ENCODE results near the gene SLCO3A1.

DNA sequence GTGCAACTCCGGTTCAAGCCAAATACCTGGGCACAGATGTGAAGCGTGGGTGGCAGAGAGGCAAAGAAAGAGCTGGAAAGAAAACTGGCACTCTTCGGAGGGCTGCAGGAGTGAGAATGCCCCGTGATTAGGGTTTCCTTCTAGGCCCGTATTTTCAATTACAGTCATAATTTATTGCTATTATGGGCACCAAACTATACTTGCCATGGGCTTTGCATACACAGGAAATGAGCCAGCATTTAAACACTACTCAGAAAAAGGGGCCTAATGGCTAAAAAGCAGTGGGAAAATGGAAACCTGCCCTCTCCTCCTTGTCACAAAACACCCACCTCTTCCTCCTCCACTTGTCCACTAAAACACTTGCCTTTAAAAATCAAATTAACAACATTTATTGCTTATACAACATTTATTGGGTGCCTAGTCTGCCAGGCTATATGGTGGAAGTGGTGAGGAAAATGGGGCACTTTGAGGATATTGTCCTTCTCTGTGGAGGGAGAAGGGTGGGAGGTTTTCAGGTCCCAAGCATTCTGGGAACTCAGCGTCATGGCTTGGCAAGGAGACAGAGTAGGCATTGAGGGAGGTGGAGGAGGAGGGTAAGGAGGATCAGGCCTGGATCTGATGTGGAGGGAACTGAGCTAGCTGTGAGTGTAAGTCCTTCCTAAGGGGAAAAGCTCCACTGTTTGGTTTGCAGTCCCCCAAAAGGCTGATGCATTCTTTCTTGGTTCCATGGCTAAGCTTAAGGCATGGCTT, 160.9 kb downstream of the SLCO3A1 start:
- TF ChIP-seq, protein P1, sequence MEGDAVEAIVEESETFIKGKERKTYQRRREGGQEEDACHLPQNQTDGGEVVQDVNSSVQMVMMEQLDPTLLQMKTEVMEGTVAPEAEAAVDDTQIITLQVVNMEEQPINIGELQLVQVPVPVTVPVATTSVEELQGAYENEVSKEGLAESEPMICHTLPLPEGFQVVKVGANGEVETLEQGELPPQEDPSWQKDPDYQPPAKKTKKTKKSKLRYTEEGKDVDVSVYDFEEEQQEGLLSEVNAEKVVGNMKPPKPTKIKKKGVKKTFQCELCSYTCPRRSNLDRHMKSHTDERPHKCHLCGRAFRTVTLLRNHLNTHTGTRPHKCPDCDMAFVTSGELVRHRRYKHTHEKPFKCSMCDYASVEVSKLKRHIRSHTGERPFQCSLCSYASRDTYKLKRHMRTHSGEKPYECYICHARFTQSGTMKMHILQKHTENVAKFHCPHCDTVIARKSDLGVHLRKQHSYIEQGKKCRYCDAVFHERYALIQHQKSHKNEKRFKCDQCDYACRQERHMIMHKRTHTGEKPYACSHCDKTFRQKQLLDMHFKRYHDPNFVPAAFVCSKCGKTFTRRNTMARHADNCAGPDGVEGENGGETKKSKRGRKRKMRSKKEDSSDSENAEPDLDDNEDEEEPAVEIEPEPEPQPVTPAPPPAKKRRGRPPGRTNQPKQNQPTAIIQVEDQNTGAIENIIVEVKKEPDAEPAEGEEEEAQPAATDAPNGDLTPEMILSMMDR (IDR thresholded peaks at IDR 0.05; ENCODE audit: low read depth, low read length), result no peak
- no peak for TF ChIP-seq EZH2phosphoT487 (IDR thresholded peaks at IDR 0.05; ENCODE audit: low read depth)
